NAMALWA (cell line): Measurements from ENCODE around the gene AKT2.

ENCODE experiments used
- DNase-seq: peaks from one replicate; pipeline ENCODE4 v3.0.0-alpha.2; 2015; ENCODE audit warnings: low spot score

The AKT2 gene

DNA sequence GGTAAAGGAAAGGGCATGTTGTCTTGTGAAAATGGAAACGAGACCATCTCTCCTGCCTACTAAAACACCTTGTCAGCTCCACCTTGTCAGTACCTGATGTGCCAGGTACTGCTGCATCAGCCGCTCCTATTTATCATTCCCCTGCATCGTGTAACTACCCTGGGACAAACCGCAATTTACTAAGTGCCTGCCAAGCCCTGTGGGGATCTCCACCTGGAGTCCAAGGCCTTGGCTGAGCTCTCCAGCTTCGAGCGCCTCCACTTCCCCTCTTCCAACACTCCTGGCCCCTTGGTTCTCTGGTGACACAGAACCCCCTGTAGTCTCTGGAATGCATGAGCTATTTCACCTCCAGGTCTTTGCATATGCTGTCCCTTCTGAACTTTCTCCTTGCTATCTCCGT, 32.8 kb downstream of the AKT2 start:
- DNase-seq, result no peak

DNA sequence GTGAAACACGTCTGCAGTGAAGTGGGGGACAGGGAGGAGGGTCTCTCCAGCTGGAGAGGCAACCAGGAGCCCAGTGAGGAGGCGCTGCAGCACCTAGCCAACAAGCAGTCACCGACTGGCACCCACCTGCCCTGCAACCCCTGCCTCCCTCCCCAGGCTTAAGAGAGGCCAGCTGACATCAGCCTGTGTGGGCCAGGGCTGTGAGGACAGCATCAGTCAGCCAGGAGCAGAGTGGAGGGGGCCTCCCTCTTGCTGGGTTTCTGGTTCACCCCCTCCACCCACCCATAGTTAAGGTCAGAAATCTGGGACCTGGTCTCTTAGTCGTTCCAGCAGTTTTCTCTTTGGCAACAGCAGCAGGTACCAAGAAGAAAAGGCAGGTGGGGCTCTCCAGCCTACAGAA, 33.2 kb downstream of the AKT2 start:
- DNase-seq, result no peak

DNA sequence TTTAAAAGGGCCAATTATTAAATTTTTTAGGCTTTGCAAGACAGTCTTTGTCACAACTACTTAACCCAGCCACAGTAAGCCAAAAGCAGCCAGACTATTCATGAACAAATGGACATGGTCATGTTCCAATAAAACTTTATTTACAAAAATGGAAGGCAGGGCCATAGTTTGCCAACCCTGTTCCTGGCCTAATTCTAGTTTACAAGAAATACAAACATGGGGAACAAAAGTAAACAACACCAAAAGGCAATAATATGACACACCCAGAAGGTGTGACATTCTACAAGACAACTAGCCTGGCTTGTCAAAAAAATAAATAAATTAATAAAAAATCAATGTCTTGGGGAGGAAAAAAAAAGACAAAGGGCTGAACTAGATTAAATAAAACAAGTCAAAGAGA, 33.9 kb downstream of the AKT2 start:
- no peak for DNase-seq

DNA sequence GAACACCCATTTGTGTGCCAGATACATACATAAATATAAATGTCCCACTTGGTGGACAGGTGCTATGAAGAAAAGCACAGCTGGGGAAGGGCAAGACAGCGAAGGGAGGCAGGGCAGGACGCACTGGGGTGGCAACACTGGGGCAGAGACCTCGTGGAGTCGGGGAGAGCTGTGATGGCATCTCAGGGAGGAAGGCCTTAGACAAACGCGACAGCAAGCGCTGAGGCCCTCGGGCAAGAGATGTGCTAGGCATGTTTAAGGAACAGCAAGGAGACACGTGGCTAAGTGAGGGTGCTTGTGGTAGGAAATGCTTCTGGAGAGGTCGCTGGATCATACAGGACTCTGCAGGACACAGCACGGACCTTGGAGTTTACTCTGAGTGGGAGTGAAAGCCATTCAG, 35.4 kb downstream of the AKT2 start:
- no peak for DNase-seq

DNA sequence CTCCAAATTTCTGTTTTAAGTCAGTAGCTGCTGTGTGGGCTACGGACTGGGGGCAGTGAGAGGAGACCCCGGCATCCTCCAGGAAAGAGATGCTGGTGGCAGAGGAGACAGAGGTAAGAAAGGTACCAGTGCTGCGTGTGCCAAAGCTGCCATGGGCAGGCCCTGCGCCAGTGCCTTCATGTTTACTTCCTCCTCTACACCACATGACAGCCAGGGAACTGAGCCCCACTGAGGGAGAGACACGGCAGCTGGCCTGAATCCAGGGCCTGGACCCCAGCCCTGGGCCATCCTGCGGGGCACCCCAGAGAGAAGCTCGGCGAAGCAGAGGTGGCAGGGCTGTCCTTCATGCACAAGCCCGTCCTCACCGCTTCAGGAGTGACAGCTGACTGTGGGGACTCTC, 35.9 kb downstream of the AKT2 start:
- DNase-seq, result no peak

DNA sequence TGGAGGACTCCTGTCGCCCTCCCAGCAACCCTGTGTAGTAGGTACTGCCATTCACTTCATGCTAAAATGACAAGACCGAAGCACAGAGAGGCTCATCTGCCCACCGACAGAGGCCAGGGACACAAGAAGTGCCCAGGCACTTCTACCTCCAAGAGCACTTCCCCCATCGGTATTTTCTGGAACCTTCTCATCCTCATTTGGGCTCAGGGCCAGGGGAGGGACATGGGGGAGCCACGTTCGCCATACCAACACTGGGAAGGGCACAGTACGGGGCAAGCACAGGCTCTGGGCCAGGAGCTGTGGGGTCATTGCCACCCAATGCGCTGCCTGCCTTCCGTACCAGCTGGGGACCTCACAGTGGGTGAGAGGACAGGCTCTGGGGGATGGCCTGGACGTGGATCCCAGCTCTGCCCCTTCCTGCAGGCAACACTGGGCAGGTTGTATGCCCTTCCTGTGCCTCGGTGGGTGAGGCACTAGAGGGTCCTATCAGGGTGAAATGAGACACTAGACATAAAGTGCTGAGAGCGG, 37.3 kb downstream of the AKT2 start:
- DNase-seq, result no peak

DNA sequence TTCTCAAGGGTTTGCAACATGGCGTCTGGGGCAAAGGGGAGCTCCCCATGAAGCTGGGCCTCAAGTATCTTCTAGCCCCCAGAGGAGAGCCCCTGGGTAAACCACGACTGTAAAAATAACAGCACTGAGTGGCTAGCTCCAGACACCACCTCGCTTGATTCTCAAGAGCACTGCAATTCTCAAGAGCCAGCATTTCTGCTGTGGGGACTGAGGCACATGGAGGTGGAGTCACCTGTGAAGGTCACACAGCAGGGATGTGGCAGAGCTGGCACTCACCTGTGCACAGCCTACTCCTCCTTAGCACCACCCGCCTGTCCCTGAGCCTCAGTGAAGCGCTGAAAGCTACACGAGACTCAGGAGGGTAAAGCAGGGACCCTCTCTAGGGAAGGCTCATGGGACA, 38.0 kb downstream of the AKT2 start:
- DNase-seq, result no peak

DNA sequence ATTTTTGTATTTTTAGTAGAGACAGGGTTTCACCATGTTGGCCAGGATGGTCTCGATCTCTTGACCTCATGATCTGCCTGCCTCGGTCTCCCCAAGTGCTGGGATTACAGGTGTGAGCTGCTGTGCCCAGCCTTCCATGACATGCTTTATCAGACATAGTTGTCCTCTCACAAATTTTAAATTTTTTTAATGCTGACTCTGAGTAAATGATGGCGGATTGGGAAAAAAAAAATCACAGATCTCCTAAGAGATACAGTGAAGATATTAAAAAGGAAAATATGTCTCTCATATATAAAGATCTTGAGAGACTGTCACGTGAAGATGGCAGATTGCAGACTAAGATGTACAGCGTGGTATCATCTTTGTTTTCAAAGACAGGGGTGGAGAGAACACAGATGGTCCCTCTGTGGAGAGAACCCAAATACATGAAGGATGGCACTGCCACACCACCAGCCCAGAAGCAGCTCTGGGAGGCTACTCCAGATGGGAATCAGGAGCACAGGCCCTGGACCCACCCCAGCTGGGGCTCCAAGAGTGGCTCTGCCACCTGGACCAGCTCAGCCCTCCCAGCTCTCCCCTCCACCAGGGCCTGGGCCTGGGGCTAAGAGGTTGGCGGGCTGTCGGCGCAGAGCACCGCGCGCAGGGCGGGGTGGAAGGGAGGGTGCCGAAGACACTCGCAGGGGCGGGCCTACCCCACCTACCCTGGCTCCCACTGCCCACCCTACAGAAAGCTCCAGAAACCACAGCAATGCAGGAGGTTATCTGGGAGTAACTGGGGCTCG, 38.7 kb downstream of the AKT2 start:
- DNase-seq, result no peak

DNA sequence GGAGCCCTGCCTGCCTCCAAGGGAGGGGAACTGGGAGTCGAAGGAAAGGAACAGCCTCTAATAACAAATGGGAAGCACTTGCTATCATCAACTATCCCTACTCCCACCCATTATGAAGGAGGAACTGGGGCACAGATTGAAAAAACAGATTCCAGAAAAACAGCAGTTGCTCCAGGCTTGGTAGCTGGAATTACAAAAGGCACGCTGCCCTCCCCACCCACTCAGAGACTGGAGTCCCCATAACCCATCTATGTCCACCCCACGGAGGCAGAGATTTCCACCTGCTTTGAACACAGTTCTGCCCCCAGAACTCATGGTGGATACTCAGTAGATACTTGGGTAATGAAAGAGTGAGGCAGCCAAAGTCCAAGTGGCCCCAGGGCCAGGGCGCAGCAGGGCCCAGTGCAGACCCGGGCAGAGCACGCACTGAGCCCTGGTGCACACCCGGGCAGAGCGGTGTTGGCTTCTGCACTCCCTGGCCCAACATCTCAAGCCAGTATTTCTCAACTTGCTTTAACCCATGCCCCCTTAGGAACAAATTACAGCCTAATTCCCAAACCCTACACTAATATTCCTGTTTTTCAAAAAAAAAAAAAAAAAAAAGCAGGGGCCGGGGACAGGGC, 39.5 kb downstream of the AKT2 start:
- no peak for DNase-seq

DNA sequence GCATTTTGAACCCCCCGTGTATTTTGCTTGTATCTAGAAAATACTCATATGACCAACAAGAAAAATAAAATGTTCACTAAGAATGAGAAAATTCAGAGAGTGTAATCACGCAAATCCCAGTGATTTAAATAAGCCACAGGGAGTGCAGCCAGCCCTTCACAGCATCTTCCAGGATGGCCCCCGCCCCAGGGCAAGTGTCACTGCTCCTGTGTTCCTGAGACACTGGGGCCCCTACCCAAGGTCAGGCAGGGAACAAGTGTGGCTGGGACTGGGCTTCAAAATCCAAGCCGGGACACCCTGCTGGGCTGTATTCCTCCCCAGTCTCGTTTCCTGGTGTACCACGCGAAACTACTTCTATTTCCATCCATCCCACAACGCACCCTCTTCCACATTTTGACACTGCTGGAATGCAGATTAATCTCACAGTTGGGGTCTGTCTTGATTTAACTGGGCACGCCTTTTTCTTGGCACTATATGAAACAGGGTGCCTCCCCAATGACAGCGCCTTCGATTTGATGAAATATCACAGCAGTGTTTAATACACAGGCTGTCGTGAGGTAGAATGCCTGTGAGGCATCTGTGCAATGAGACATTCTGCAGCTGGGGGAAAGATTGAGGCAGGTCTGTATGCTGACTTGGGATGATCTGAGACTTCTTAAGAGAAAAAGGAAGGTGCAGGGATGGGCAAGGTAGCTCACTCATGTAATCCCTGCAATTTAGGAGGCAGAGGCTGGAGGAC, 40.4 kb downstream of the AKT2 start:
- DNase-seq, result no peak

DNA sequence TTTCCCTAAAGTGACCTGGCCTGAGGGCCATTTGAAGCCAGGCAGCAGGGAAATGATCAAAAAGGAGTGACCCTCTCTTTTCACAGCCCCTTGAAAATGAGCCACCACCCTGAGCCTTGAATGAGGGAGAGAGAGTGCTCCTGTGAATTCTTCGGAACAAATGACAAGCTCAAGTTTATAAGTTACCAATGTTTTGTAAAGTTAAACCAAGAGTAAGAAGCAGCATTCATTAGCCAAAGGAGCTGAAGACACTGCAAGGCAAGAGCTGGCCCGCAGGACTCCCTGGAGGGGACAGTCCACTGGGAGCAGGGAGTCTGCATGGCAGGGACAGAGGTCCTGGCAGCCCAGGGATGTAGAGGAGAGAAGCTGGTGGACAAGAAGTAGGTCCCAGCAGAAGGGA, 42.0 kb downstream of the AKT2 start:
- no peak for DNase-seq

DNA sequence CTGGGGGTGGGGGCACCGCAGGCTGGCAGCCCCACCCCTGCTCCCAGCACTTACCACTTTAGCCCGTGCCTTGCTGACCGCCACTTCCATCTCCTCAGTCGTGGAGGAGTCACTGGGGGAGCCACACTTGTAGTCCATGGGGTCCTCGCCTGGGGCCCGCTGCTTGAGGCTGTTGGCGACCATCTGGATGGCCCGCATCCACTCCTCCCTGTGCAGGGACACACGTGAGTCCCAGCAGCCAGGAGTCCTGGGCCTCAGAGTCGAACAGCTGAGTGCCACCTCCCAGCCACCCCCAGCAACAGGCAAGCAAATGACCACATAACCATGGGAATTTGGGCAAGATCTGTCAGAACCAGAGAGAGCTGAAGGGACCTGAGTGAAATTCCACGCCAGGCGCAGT, 42.7 kb downstream of the AKT2 start:
- DNase-seq, result no peak

DNA sequence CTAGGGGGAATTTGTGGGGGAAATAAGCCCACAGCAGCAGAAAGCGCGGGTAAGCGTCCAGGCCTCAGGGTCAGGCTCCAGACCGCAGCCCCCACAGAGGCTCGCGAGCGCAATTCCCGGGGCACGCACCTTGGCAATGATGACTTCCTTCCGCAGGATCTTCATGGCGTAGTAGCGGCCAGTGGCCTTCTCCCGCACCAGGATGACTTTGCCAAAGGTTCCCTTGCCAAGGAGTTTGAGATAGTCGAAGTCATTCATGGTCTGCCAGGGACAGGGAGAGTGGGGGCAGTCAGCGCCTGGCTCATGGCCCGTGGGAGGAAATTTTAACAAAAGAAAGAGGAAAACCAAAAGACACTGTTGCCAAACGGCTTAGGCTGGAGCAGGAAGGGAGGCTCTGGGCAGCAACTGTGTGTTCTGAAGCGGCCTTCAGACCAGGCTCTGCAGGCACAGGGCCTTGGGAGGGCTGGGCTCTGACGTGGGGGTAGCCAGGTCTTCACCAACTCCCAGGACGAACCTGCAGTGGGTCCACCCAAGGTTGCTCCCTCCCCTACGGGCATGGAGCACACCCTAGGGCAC, 43.2 kb downstream of the AKT2 start:
- DNase-seq, result no peak

DNA sequence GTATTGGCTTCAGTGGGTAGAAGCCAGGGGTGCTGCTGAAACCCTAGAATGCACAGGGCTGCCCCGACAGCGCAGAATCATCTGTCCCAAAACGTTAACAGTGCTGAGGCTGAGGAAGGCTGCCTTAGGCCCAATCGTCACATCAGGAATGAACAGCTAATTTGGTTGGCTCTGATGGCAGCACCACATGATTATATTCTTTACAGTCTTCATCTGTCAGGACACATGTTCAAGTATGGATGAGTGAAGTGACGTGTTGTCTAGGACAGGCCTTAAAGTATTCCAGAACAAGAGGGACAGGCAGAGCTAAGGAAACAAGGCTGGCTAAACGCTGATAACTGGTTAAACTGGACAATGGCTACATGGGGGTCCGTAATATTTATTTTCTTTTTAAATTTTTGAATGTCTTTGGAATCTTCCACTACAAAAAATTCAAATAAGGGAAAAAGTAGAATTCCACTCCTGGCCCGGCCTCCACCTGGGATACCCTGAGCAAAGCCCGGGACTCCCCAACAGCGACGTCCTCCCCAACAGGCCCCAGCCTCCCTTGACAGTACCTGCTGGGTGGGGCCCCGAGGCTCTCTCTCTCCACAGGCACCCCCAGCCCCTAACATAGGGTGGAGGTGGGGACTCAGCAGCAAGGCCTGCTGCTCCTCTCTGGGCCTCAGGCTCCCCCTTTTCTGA, 43.9 kb downstream of the AKT2 start:
- DNase-seq, result no peak

DNA sequence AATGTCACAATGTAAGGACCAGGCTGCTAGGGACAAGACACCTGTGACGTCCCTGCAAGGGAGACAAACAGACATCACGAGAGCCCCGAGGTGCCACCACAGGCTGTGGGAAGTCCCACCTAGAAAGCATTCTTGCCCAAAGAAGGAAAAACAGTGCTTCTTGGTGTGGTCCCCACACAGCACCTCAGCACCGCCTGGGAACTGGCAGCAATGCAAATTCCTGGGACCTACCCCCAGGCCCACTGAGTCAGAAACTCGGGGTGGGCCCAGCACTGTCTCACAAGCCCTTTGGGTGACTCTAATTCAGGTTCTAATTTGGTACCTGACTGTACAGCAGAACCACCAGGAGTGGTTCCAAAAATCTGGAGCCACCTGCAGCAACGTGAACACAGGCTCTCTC, 44.8 kb downstream of the AKT2 start:
- no peak for DNase-seq

DNA sequence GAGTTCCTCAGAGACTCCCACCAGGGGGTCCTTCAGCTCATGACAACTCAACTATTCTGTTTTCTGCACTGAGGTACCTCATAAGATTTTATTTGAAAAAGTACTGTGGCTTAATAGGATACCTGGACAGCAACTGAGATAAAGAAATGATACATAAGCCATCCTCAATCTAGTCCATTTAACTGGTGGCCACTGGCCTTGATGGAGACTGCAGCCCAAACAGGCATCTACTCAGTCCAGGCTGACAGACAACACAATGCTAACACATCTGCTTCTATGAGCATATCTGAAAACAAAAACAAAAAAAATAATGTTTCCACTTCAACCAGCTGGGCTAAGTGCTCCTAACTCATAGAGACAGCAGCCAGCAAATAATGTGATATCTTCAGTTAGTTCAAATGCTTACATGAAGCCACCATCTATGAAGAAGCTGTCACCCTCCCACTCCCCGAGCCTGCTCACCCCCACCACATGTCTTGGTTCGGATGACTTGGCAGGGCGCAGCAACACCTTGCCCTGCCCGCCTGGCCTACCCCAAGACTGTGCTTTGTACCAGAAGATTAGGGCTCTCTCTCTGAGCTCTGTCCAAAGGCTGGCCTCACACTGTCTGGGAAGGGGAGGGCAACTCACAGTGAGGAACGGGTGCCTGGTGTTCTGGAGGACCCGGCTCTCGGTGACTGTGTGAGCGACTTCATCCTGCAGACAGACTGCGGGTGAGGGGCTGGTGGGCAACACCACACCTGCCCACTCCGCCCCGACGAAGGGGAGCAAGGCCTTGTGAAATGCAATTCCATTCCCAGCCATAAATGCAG, 45.5 kb downstream of the AKT2 start:
- no peak for DNase-seq

DNA sequence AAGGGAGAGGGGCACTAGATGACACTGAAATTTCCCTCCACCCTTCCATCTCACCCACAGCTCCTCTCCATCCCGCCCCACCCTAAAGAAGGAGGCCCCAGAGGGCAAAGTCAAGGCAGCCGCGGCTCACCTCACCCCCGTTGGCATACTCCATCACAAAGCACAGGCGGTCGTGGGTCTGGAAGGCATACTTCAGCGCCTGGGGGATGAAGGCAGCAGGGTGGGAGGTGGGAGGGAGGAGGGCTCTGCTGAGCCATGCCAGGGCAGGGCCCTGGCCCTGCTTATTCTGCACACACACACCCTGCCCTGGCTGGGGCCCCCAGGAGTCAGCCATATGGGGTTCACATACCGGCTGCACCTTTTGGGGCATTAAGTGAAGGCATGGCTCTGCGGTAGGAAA, 46.4 kb downstream of the AKT2 start:
- no peak for DNase-seq

DNA sequence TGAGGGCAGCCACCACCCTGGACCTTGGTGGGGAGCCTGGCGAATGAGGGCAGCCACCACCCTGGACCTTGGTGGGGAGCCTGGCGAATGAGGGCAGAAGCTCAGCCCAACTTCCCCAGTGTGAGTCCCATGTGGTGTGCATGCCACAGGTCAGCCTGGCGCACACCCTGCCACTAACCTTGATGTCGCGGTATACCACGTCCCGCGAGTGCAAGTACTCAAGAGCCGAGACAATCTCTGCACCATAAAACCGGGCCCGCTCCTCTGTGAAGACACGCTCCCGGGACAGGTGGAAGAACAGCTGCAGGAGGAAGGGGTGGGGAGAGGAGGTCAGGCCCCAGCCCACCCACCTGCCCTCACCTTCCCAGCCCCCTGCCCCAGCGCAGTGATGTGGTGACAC, 47.4 kb downstream of the AKT2 start:
- no peak for DNase-seq

DNA sequence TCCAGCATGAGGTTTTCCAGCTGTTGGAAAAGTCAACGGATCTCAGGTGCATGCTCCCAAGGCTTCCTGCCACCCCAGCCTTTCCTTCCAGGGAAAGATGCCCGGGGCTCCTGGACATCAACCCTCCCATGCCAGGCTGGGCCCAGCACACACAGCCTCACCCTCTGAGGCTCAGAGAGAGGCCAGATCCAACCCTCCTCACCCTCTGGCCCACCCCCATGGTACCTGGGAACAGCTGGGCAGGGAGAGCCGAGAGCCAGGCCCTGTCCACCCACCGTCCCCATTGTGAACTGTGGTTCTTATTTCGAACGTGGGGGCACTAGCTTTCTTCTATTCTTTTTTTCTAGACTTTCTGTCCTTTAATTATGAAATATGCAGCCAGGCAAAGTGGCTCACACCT, 48.8 kb downstream of the AKT2 start:
- no peak for DNase-seq

DNA sequence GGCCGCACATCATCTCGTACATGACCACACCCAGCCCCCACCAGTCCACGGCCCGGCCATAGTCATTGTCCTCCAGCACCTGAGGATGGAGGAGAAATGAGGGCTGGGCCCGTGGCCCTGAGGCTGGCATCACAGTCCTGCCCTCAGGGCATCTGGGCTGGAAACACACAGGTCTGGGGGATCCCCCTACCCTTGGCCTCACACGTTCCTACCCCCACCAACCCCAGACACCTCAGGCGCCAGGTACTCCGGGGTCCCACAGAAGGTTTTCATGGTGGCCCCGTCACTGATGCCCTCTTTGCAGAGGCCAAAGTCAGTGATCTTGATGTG, 49.2 kb downstream of the AKT2 start:
- no peak for DNase-seq

DNA sequence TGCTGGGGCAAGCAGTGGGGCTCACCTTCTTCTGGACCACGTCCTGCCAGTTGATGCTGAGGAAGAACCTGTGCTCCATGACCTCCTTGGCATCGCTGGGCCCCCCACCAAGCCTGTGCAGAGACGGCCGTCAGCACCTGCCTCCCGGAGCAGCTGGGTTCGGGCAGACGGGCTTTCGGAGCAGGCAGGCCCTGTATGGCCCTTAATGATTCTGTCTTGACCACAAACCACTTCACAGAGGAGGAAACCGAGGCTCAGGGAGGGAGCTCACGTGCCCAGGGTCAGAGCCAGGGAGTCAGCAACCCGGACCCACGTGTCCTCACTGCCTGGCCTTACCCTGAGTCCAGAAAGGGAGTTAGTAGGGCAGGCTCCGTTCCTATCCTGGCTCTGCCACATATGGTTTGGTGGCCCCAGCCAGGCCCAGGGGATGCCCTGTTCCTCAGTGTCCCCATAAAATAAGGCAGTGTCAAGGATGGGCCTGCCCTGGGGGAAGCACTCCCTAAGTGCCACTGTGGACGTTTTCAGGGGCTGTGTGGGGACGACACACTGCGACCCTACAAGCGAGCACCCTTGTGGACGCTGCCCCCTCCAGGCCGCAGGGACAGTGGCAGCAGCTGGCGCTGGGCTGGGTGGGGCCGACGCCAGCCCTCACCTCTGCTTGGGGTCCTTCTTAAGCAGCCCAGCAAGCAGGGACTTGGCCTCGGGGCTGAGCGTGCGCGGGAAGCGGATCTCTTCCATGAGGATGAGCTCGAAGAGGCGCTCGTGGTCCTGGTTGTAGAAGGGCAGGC, 49.7 kb downstream of the AKT2 start:
- no peak for DNase-seq
